H9 (cell line): ENCODE data around the gene NFKBIZ. TPM values are rescaled to one million over a fixed set of nuclear protein-coding genes. Genes with fewer than 3 reads are reported as not detected.

Source experiments
- DNase-seq: peaks from one replicate; pipeline ENCODE4 v3.0.0-alpha.2; 2017
- H2AFZ ChIP-seq: one replicate; pipeline ENCODE4 v1.6.1; 2013; ENCODE audit warnings: mild to moderate bottlenecking, low read length, control low read depth, moderate library complexity
- H2AK5ac ChIP-seq: 2 replicates; pipeline ENCODE4 v1.6.1; 2013; ENCODE audit warnings: low read length, control low read depth, mixed read lengths; ENCODE audit not compliant: insufficient read length
- H2BK120ac ChIP-seq: one replicate; pipeline ENCODE4 v1.6.1; 2013; ENCODE audit warnings: low read depth, mild to moderate bottlenecking, low read length, control low read depth, inconsistent platforms; ENCODE audit not compliant: poor library complexity, severe bottlenecking
- H2BK12ac ChIP-seq: 2 replicates; pipeline ENCODE4 v1.6.1; 2013; ENCODE audit warnings: low read length, control low read depth, mixed read lengths, low read depth; ENCODE audit not compliant: insufficient read length
- H2BK15ac ChIP-seq: 2 replicates; pipeline ENCODE4 v1.6.1; 2013; ENCODE audit warnings: low read depth, low read length, control low read depth
- H2BK20ac ChIP-seq: one replicate; pipeline ENCODE4 v1.6.1; 2013; ENCODE audit warnings: low read depth, mild to moderate bottlenecking, low read length, control low read depth, inconsistent platforms; ENCODE audit not compliant: poor library complexity, severe bottlenecking
- H2BK5ac ChIP-seq: 2 replicates; pipeline ENCODE4 v1.6.1; 2013; ENCODE audit warnings: low read length, control low read depth, mixed read lengths; ENCODE audit not compliant: insufficient read length
- H3K14ac ChIP-seq: 2 replicates; pipeline ENCODE4 v1.6.1; 2013; ENCODE audit warnings: low read length, control low read depth; ENCODE audit not compliant: insufficient read depth
- H3K18ac ChIP-seq: 2 replicates; pipeline ENCODE4 v1.6.1; 2013; ENCODE audit warnings: low read depth, mild to moderate bottlenecking, mixed read lengths, low read length, control low read depth; ENCODE audit not compliant: insufficient read length
- H3K23ac ChIP-seq: 2 replicates; pipeline ENCODE4 v1.6.1; 2013; ENCODE audit warnings: low read length, control low read depth, mixed read lengths, low read depth; ENCODE audit not compliant: insufficient read length
- H3K23me2 ChIP-seq: 2 replicates; pipeline ENCODE4 v1.6.1; 2013; ENCODE audit warnings: low read depth, mild to moderate bottlenecking, mixed read lengths, low read length, control low read depth; ENCODE audit not compliant: insufficient read length, poor library complexity, severe bottlenecking
- H3K27ac ChIP-seq: 2 replicates; pipeline ENCODE4 v1.5.1; 2013; ENCODE audit warnings: low read length, control low read depth, mixed read lengths, low read depth; ENCODE audit not compliant: insufficient read length
- H3K27me3 ChIP-seq: 2 replicates; pipeline ENCODE4 v1.6.1; 2013; ENCODE audit warnings: low read length, control low read depth, inconsistent platforms; ENCODE audit not compliant: insufficient read depth
- H3K4ac ChIP-seq: 2 replicates; pipeline ENCODE4 v1.6.1; 2013; ENCODE audit warnings: low read depth, mild to moderate bottlenecking, control low read depth, inconsistent platforms, low read length, moderate library complexity
- H3K4me1 ChIP-seq: 2 replicates; pipeline ENCODE4 v1.6.1; 2013; ENCODE audit warnings: low read length, control low read depth, inconsistent platforms; ENCODE audit not compliant: insufficient read depth
- H3K4me2 ChIP-seq: 2 replicates; pipeline ENCODE4 v1.6.1; 2013; ENCODE audit warnings: low read length, control low read depth, mixed read lengths; ENCODE audit not compliant: insufficient read length, insufficient read depth
- H3K56ac ChIP-seq: 2 replicates; pipeline ENCODE4 v1.6.1; 2013; ENCODE audit warnings: low read depth, mild to moderate bottlenecking, mixed read lengths, low read length, control low read depth; ENCODE audit not compliant: insufficient read length
- H3K79me1 ChIP-seq: 2 replicates; pipeline ENCODE4 v1.6.1; 2013; ENCODE audit warnings: low read depth, mild to moderate bottlenecking, moderate library complexity, low read length, control low read depth, inconsistent platforms; ENCODE audit not compliant: insufficient read depth, poor library complexity, severe bottlenecking
- H3K79me2 ChIP-seq: 2 replicates; pipeline ENCODE4 v1.6.1; 2013; ENCODE audit warnings: low read length, control low read depth, inconsistent platforms; ENCODE audit not compliant: insufficient read depth
- H3K9ac ChIP-seq: 2 replicates; pipeline ENCODE4 v1.6.1; 2013; ENCODE audit warnings: low read length, control low read depth, mixed read lengths; ENCODE audit not compliant: insufficient read length; ENCODE audit errors: extremely low read depth
- H3K9me3 ChIP-seq: one replicate; pipeline ENCODE4 v1.6.1; 2013; ENCODE audit warnings: low read depth, low read length, inconsistent platforms; ENCODE audit not compliant: control insufficient read depth
- H3T11ph ChIP-seq: one replicate; pipeline ENCODE4 v1.6.1; 2013; ENCODE audit warnings: mild to moderate bottlenecking, low read length, control low read depth, inconsistent platforms
- H4K20me1 ChIP-seq: one replicate; pipeline ENCODE4 v1.6.1; 2013; ENCODE audit not compliant: control insufficient read depth, insufficient read length, insufficient read depth
- H4K5ac ChIP-seq: 2 replicates; pipeline ENCODE4 v1.6.1; 2013; ENCODE audit warnings: low read depth, mild to moderate bottlenecking, mixed read lengths, low read length, control low read depth; ENCODE audit not compliant: insufficient read length
- H4K8ac ChIP-seq: replicated peaks from 2 replicates; pipeline ENCODE4 v1.6.1; 2013; ENCODE audit warnings: low read length, control low read depth, mixed read lengths, low read depth; ENCODE audit not compliant: insufficient read length
- H4K91ac ChIP-seq: 2 replicates; pipeline ENCODE4 v1.6.1; 2013; ENCODE audit warnings: low read depth, mild to moderate bottlenecking, moderate library complexity, mixed read lengths, low read length, control low read depth; ENCODE audit not compliant: insufficient read length
- H3K27ac Mint-ChIP-seq, 3 experiments: 2 replicates in 2 of 3; 3 replicates in 1 of 3; pipeline ENCODE4 v1.8.0; 2020 to 2021; ENCODE audit warnings: mixed read lengths in 3 of 3, mild to moderate bottlenecking in 1 of 3, moderate library complexity in 1 of 3
- H3K27me3 Mint-ChIP-seq: 2 replicates; pipeline ENCODE4 v1.8.0; 2021; ENCODE audit warnings: low read depth, mild to moderate bottlenecking, moderate library complexity, mixed read lengths
- H3K36me3 Mint-ChIP-seq, 3 experiments: 2 replicates in 2 of 3; 3 replicates in 1 of 3; pipeline ENCODE4 v1.8.0; 2020 to 2021; ENCODE audit warnings: low read depth in 3 of 3, mixed read lengths in 3 of 3; ENCODE audit not compliant: insufficient read depth in 1 of 3
- H3K4me1 Mint-ChIP-seq, 2 experiments: 2 replicates each; pipeline ENCODE4 v1.8.0; 2020; ENCODE audit warnings: mixed read lengths in 2 of 2
- H3K4me3 Mint-ChIP-seq, 2 experiments: 2 replicates in 1 of 2; 3 replicates in 1 of 2; pipeline ENCODE4 v1.8.0; 2020 to 2021; ENCODE audit warnings: mild to moderate bottlenecking in 2 of 2, mixed read lengths in 2 of 2, moderate library complexity in 1 of 2
- H3K9me3 Mint-ChIP-seq, 2 experiments: 2 replicates in 1 of 2; 3 replicates in 1 of 2; pipeline ENCODE4 v1.8.0; 2020; ENCODE audit warnings: mild to moderate bottlenecking in 2 of 2, mixed read lengths in 2 of 2, moderate library complexity in 1 of 2
- WGBS: extraction: QIAGEN DNeasy Blood & Tissue Kit; methylation state at CpG from one replicate; pipeline ENCODE4 v1.1.7; 2013; ENCODE audit warnings: missing lambda C conversion rate, low lambda C conversion rate, mixed read lengths; ENCODE audit not compliant: insufficient read length; ENCODE audit errors: extremely low coverage; 5-methylcytosine and 5-hydroxymethylcytosine counted together
- total RNA-seq: library from RNA; stranded (reverse); gene quantifications from 2 replicates; pipeline ENCODE4 v1.2.1, GENCODE V29; 2021
- TF ChIP-seq, protein P1 (sequence below): fragments of 200-600 bp; sonication (generic); conservative IDR thresholded peaks from 3 replicates; pipeline ENCODE4 v1.8.0; 2021; ENCODE audit warnings: antibody characterized with exemption, mild to moderate bottlenecking

The NFKBIZ gene
- total RNA-seq, 1 experiment from 2014 or later = 11.1 TPM

DNA sequence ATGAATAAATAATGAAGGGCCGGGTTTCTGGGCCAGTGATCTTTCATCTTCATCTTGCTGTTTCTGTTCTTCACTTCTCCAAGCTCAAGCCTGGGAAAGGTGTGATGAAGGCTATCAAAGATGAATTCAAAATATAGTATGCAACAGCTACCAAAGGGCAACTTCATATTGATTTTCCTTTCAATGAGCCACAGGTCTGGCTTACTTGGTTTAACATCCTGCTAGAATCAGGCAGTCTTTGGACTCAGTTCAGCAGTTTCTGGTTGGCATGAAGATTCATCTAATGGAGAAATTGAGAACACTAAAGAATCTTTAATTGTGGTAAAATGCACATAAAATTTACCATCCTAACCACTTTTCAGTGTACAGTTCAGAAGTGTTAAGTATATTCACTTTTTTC is 43.3 kb downstream of the NFKBIZ start:
- no peak overlapping the region for H4K8ac ChIP-seq
- H2AFZ ChIP-seq = no peak overlapping the region
- no CpG with 5 or more reads among the region's 1 CpG for WGBS
- TF ChIP-seq, protein P1, sequence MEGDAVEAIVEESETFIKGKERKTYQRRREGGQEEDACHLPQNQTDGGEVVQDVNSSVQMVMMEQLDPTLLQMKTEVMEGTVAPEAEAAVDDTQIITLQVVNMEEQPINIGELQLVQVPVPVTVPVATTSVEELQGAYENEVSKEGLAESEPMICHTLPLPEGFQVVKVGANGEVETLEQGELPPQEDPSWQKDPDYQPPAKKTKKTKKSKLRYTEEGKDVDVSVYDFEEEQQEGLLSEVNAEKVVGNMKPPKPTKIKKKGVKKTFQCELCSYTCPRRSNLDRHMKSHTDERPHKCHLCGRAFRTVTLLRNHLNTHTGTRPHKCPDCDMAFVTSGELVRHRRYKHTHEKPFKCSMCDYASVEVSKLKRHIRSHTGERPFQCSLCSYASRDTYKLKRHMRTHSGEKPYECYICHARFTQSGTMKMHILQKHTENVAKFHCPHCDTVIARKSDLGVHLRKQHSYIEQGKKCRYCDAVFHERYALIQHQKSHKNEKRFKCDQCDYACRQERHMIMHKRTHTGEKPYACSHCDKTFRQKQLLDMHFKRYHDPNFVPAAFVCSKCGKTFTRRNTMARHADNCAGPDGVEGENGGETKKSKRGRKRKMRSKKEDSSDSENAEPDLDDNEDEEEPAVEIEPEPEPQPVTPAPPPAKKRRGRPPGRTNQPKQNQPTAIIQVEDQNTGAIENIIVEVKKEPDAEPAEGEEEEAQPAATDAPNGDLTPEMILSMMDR = no peak
- no peaks in the 10 kb centered on the region for H3K27me3 Mint-ChIP-seq
- DNase-seq = no peak
- no peak overlapping the region for H3K56ac ChIP-seq
- H3K14ac ChIP-seq = no peak overlapping the region
- H3K9ac ChIP-seq = no peak overlapping the region
- H4K20me1 ChIP-seq = no peaks in the 10 kb centered on the region
- no peaks in the 10 kb centered on the region for H3K79me2 ChIP-seq
- no peak overlapping the region for H3K18ac ChIP-seq
- no peak overlapping the region for H3T11ph ChIP-seq
- no peak overlapping the region for H4K91ac ChIP-seq
- H2BK20ac ChIP-seq = no peak overlapping the region
- H3K23ac ChIP-seq = no peak overlapping the region
- no peak overlapping the region for H3K4me2 ChIP-seq
- no peak overlapping the region for H2BK120ac ChIP-seq
- H3K4me1 Mint-ChIP-seq = no peaks in the 10 kb centered on the region
- no peak overlapping the region for H3K27ac ChIP-seq
- no peak overlapping the region for H2BK12ac ChIP-seq
- H3K9me3 ChIP-seq = no peaks in the 10 kb centered on the region
- no peak overlapping the region for H2BK5ac ChIP-seq
- no peaks in the 10 kb centered on the region for H3K23me2 ChIP-seq
- no peak overlapping the region for H2AK5ac ChIP-seq
- H3K79me1 ChIP-seq = no peaks in the 10 kb centered on the region
- H3K36me3 Mint-ChIP-seq = peaks cover 0 to 5% (median 0%) of the 10 kb centered on the region in 3 experiments; a peak in 2 of 7 replicates
- H3K4me3 Mint-ChIP-seq = no peak overlapping the region
- no peaks in the 10 kb centered on the region for H3K27me3 ChIP-seq
- H3K9me3 Mint-ChIP-seq = peaks cover 6 to 9% of the 10 kb centered on the region in 2 experiments
- H4K5ac ChIP-seq = no peak overlapping the region
- no peak overlapping the region for H2BK15ac ChIP-seq
- no peak overlapping the region for H3K27ac Mint-ChIP-seq
- no peaks in the 10 kb centered on the region for H3K4me1 ChIP-seq
- H3K4ac ChIP-seq = no peak overlapping the region
